GM12872 (cell line): ENCODE results near the gene SNAI3.

ENCODE experiments used
- TF ChIP-seq, protein P1 (sequence below): IDR thresholded peaks from 3 replicates; pipeline ENCODE4 v1.5.1; 2011; ENCODE audit warnings: low read depth, mild to moderate bottlenecking, low read length, moderate library complexity; ENCODE audit not compliant: insufficient read depth

The SNAI3 gene

DNA sequence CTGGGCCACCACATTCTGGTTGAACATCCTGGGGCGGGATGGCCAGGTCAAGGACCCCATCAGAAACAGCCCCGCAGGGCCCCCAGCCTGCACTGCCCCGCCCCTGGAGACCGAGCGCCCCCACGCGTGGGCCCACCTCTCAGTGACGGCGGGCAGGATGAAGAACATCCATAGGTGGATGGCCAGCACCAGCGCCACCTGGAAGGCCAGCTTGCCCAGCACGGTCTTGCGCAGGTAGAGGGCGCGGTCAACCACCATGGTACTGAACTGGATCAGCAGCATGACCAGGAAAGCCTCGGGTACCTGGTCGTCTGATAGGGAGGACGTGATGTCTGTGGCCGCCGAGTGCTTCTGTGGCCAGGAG, 33.6 kb upstream of the SNAI3 start:
- TF ChIP-seq, protein P1, sequence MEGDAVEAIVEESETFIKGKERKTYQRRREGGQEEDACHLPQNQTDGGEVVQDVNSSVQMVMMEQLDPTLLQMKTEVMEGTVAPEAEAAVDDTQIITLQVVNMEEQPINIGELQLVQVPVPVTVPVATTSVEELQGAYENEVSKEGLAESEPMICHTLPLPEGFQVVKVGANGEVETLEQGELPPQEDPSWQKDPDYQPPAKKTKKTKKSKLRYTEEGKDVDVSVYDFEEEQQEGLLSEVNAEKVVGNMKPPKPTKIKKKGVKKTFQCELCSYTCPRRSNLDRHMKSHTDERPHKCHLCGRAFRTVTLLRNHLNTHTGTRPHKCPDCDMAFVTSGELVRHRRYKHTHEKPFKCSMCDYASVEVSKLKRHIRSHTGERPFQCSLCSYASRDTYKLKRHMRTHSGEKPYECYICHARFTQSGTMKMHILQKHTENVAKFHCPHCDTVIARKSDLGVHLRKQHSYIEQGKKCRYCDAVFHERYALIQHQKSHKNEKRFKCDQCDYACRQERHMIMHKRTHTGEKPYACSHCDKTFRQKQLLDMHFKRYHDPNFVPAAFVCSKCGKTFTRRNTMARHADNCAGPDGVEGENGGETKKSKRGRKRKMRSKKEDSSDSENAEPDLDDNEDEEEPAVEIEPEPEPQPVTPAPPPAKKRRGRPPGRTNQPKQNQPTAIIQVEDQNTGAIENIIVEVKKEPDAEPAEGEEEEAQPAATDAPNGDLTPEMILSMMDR: no peak

- TF ChIP-seq, protein P1: no peak
These were observed 33.1 kb upstream of the SNAI3 start for GRCh38 chr16:88719267-88719932.

GRCh38 chr16:88718178-88718577, 31.9 kb upstream of the SNAI3 start:
- TF ChIP-seq, protein P1: no peak

DNA sequence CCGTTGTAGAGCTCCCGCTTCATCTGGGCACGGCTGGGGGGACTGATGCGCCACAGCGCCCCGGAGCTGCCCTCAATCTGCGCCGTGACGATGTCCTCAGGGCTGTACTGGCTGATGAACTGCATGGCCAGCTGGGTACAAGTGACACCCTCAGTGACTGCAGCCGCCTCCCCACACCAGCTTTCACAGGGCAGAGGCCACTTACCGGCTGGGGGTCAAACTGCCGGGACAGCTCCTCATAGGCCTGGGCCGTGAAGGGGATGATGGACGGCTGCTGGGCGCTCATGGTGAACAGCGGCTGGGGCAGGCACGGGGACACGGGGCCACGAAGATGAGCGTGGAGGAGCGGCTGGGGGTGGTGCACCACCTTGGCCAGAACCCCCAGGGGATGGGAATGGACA, 30.3 kb upstream of the SNAI3 start:
- TF ChIP-seq, protein P1: no peak

- TF ChIP-seq, protein P1: no peak
These were observed 29.9 kb upstream of the SNAI3 start for GRCh38 chr16:88716201-88716600.

DNA sequence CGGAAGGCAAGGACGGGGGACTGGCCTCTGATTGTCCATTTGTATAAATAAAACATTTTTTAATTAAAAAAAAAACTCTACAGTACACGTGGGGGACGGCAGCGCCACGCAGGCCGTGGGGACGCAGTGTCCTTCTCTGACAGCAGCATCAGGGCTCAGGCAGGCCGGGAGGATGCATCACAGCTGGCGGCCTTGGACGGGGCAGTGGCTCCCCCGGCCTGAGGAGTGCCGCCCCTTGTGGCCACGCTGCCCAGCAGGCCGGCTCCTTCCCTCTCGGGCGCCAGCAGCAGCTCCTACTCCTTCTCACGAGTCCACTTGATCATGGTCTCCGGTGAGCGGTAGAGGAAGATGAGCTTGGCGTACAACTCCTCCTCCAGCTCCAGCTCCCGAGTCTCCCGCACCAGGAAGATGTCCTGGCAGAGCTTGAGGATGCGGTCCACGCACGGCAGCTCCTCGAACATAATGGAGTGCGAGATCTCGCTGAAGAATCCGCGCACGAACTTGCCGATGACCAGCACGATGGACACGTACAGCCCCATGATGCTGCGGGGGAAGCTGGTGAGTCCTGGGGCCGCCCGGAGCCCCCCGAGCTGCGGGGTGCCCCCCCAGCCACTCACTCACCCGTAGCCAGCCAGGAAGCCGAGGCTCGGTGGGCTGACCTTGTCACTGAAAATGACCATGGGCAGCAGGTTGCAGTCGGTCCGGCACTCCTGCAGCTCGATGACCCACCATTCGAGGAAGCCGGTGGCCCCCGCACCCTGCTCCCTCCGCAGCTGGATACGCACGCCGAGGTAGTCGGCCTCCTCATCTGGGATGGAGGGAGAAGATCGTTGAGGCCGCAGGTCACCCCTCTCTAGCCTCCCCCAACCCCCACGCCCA, 29.2 kb upstream of the SNAI3 start:
- TF ChIP-seq, protein P1: no peak

DNA sequence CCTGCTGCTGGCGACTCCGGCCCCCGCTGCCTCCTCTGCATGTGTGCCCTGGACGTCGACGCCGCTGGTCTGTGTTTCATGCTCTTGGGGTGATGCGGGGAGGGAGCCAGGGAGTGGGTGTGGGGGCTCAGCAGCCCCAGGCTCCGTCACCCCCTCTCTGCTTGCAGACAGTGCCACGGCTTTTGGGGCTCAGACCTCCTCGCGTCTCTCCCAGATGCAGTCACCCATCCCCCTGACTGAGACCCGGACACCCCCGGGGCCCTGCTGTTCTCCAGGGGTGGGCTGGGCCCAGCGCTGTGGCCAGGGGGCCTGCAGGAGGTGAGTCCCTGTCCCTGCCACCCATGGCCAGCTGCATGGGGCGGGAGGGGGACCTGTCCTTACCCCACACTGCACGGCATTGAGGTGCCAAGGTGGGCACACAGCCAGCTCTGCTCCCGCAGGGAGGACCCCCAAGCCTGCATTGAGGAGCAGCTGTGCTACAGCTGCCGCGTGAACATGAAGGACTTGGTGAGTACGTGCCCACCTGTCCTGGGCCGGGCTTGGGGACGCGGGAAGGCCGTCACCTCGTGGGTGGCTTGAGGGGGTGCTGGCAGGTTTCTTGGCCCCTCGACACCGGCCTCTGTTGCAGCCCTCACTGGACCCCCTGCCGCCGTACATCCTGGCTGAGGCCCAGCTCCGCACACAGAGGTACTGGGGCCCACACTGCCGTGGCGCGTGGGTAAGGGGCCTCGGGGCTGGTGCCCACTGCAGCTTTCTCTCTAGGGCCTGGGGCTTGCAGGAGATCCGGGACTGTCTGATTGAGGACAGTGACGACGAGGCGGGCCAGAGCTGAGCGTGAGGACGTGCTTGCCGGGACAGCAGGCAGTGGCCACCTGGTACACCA, 28.4 kb upstream of the SNAI3 start:
- TF ChIP-seq, protein P1: no peak
